H1 (cell line): Measurements from ENCODE around the gene GNG14. TPM values are rescaled to one million over a fixed set of nuclear protein-coding genes. Genes with fewer than 3 reads are reported as not detected.
A peak's percentile ranks its signal among the peaks of the same experiment; 100 is the strongest.

Source experiments
- BACH1 ChIP-seq: IDR thresholded peaks from 2 replicates; pipeline ENCODE4 v1.6.1; 2012; ENCODE audit warnings: low read length, improper control_type of control experiment
- CTBP2 ChIP-seq: IDR thresholded peaks from 2 replicates; pipeline ENCODE4 v1.7.0; 2011; ENCODE audit warnings: borderline replicate concordance, mild to moderate bottlenecking, moderate library complexity, mixed read lengths, low read length; ENCODE audit not compliant: insufficient read depth, insufficient read length
- KDM4A ChIP-seq: IDR thresholded peaks from one replicate; pipeline ENCODE4 v1.7.1; 2012; ENCODE audit warnings: low read depth, mild to moderate bottlenecking, moderate library complexity, low read length, inconsistent platforms; ENCODE audit not compliant: severe bottlenecking
- SIN3A ChIP-seq, 2 experiments: IDR thresholded peaks in 1 of 2; conservative IDR thresholded peaks in 1 of 2; 2 replicates each; pipeline ENCODE4 v1.6.1; 2011 to 2012; ENCODE audit warnings: low read length in 2 of 2, improper control_type of control experiment in 1 of 2, low read depth in 1 of 2, mild to moderate bottlenecking in 1 of 2
- SIX5 ChIP-seq: IDR thresholded peaks from 2 replicates; pipeline ENCODE4 v1.6.1; 2011; ENCODE audit warnings: mild to moderate bottlenecking, low read depth, low read length
- polyA plus RNA-seq, 7 experiments: library from polyadenylated mRNA; depleted of rRNA in 3 of 7; stranded (reverse) in 5 of 7; unstranded in 2 of 7; fragments of >200 nt in 5 of 7; fragments of 200-250 nt in 2 of 7; gene quantifications; 1 replicate in 5 of 7; 2 replicates in 1 of 7; 4 replicates in 1 of 7; pipeline versions ENCODE4 v1.2.1 to v1.2.3, GENCODE V29; 2011 to 2013; ENCODE audit warnings: missing spikeins in 2 of 7, mixed read lengths in 2 of 7
- total RNA-seq: library from RNA; stranded (reverse); fragmentation: NEBNext Ultra II Directional; extraction: Animal tissue kit (Norgen Biotek cat#: 25700); gene quantifications from 2 replicates; pipeline ENCODE4 v1.2.1, GENCODE V29; 2021
- TF ChIP-seq, protein P1 (sequence below): fragments of 300-600 bp; sonication (generic); IDR thresholded peaks from 2 replicates; pipeline ENCODE4 v1.7.1; 2012; ENCODE audit warnings: low read length, moderate library complexity, mild to moderate bottlenecking, inconsistent platforms; ENCODE audit not compliant: insufficient replicate concordance
- TF ChIP-seq, protein P2 (sequence below): IDR thresholded peaks from 2 replicates; pipeline ENCODE4 v1.6.1; 2011; ENCODE audit warnings: low read length, improper control_type of control experiment

The GNG14 gene
- total and polyA plus RNA-seq, 2 of the 8 experiments (the other 6 are each of a cell fraction or from before 2014, with no cell fraction given): not detected

DNA sequence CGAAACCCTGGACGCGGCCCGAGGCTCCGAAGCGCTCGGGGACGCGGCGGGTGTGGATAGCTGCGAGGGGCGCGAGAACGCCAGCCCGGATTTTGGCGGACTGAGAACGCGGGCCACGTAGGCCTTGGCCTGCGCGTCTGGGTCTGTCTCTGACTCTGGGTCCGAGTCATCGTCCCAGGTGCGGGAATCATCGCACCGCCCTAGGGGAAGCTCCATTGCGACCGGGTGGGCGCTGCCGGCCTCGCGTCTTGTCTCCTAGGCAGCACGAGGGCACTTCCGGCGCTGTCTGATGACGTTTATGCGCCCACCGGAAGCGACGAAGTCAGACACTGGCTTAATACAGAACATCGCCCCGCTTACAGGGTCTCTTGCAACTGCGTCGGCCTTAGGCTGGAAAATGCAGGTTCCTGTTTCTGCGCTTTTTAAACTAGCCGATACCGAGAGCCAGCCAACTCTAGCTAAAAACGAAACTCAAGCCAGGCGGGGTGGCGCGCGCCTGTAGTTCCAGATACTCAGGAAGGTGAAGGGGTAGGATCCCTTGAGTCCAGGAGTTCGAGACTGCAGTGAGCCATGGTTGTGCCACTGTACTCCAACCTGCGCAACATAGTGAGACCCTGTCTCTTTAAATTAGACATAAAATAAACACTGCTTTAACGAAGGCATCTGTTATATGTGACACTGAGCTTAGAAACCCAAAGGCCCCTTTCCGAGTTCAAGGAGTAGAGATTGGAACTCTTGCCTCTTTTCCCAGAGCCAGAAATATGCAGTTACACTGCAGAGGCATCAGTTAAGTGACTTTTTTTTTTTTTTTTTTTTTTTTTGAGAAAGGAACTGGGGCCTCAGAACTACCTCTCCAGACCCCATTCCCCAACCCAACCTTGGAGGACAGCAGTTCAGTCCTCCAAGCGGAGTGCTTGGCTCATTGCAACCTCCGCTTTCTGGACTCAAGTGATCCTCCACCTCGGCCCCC lies 8.9 kb downstream of the GNG14 start, which contains the start of gene FBXW9 (continued):
- TF ChIP-seq, protein P1, sequence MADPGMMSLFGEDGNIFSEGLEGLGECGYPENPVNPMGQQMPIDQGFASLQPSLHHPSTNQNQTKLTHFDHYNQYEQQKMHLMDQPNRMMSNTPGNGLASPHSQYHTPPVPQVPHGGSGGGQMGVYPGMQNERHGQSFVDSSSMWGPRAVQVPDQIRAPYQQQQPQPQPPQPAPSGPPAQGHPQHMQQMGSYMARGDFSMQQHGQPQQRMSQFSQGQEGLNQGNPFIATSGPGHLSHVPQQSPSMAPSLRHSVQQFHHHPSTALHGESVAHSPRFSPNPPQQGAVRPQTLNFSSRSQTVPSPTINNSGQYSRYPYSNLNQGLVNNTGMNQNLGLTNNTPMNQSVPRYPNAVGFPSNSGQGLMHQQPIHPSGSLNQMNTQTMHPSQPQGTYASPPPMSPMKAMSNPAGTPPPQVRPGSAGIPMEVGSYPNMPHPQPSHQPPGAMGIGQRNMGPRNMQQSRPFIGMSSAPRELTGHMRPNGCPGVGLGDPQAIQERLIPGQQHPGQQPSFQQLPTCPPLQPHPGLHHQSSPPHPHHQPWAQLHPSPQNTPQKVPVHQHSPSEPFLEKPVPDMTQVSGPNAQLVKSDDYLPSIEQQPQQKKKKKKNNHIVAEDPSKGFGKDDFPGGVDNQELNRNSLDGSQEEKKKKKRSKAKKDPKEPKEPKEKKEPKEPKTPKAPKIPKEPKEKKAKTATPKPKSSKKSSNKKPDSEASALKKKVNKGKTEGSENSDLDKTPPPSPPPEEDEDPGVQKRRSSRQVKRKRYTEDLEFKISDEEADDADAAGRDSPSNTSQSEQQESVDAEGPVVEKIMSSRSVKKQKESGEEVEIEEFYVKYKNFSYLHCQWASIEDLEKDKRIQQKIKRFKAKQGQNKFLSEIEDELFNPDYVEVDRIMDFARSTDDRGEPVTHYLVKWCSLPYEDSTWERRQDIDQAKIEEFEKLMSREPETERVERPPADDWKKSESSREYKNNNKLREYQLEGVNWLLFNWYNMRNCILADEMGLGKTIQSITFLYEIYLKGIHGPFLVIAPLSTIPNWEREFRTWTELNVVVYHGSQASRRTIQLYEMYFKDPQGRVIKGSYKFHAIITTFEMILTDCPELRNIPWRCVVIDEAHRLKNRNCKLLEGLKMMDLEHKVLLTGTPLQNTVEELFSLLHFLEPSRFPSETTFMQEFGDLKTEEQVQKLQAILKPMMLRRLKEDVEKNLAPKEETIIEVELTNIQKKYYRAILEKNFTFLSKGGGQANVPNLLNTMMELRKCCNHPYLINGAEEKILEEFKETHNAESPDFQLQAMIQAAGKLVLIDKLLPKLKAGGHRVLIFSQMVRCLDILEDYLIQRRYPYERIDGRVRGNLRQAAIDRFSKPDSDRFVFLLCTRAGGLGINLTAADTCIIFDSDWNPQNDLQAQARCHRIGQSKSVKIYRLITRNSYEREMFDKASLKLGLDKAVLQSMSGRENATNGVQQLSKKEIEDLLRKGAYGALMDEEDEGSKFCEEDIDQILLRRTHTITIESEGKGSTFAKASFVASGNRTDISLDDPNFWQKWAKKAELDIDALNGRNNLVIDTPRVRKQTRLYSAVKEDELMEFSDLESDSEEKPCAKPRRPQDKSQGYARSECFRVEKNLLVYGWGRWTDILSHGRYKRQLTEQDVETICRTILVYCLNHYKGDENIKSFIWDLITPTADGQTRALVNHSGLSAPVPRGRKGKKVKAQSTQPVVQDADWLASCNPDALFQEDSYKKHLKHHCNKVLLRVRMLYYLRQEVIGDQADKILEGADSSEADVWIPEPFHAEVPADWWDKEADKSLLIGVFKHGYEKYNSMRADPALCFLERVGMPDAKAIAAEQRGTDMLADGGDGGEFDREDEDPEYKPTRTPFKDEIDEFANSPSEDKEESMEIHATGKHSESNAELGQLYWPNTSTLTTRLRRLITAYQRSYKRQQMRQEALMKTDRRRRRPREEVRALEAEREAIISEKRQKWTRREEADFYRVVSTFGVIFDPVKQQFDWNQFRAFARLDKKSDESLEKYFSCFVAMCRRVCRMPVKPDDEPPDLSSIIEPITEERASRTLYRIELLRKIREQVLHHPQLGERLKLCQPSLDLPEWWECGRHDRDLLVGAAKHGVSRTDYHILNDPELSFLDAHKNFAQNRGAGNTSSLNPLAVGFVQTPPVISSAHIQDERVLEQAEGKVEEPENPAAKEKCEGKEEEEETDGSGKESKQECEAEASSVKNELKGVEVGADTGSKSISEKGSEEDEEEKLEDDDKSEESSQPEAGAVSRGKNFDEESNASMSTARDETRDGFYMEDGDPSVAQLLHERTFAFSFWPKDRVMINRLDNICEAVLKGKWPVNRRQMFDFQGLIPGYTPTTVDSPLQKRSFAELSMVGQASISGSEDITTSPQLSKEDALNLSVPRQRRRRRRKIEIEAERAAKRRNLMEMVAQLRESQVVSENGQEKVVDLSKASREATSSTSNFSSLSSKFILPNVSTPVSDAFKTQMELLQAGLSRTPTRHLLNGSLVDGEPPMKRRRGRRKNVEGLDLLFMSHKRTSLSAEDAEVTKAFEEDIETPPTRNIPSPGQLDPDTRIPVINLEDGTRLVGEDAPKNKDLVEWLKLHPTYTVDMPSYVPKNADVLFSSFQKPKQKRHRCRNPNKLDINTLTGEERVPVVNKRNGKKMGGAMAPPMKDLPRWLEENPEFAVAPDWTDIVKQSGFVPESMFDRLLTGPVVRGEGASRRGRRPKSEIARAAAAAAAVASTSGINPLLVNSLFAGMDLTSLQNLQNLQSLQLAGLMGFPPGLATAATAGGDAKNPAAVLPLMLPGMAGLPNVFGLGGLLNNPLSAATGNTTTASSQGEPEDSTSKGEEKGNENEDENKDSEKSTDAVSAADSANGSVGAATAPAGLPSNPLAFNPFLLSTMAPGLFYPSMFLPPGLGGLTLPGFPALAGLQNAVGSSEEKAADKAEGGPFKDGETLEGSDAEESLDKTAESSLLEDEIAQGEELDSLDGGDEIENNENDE: no peak
- TF ChIP-seq CTBP2: no peak
- TF ChIP-seq, protein P2, sequence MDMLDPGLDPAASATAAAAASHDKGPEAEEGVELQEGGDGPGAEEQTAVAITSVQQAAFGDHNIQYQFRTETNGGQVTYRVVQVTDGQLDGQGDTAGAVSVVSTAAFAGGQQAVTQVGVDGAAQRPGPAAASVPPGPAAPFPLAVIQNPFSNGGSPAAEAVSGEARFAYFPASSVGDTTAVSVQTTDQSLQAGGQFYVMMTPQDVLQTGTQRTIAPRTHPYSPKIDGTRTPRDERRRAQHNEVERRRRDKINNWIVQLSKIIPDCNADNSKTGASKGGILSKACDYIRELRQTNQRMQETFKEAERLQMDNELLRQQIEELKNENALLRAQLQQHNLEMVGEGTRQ: no peak
- peak; percentile 9; the same call in 1 of the 2 replicates for TF ChIP-seq SIX5
- TF ChIP-seq BACH1: no peak
- TF ChIP-seq KDM4A: peak; percentile 99
- TF ChIP-seq SIN3A (conservative IDR thresholded peaks at IDR 0.05 in 1 of 2, IDR thresholded peaks at IDR 0.05 in 1 of 2; ENCODE audit: low read depth in 1 of 2, low read length in 2 of 2): peak; percentile 98 to 100
